Measurements from ENCODE around the gene SRGAP1.

The SRGAP1 gene

DNA sequence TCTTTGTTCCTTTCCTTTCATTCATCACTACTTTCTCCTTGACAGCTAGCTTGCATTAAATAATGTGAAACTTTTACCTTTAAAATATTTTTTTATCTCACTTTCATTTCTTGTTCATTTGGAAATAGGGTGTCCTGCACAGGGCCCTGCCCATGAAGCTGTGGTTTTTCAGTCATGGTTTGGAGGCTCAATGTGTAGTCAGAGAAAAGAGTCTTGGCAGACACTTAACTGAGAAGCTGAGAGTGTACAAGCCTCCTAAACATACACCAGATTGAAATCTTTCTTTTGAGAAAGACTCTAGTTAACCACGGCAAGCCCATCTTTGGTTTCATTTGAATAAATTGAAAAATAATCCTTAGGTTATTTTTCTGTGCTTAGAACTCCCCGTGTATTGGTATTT is 303.4 kb downstream of the SRGAP1 start (continued):
- TF ChIP-seq, protein P1, sequence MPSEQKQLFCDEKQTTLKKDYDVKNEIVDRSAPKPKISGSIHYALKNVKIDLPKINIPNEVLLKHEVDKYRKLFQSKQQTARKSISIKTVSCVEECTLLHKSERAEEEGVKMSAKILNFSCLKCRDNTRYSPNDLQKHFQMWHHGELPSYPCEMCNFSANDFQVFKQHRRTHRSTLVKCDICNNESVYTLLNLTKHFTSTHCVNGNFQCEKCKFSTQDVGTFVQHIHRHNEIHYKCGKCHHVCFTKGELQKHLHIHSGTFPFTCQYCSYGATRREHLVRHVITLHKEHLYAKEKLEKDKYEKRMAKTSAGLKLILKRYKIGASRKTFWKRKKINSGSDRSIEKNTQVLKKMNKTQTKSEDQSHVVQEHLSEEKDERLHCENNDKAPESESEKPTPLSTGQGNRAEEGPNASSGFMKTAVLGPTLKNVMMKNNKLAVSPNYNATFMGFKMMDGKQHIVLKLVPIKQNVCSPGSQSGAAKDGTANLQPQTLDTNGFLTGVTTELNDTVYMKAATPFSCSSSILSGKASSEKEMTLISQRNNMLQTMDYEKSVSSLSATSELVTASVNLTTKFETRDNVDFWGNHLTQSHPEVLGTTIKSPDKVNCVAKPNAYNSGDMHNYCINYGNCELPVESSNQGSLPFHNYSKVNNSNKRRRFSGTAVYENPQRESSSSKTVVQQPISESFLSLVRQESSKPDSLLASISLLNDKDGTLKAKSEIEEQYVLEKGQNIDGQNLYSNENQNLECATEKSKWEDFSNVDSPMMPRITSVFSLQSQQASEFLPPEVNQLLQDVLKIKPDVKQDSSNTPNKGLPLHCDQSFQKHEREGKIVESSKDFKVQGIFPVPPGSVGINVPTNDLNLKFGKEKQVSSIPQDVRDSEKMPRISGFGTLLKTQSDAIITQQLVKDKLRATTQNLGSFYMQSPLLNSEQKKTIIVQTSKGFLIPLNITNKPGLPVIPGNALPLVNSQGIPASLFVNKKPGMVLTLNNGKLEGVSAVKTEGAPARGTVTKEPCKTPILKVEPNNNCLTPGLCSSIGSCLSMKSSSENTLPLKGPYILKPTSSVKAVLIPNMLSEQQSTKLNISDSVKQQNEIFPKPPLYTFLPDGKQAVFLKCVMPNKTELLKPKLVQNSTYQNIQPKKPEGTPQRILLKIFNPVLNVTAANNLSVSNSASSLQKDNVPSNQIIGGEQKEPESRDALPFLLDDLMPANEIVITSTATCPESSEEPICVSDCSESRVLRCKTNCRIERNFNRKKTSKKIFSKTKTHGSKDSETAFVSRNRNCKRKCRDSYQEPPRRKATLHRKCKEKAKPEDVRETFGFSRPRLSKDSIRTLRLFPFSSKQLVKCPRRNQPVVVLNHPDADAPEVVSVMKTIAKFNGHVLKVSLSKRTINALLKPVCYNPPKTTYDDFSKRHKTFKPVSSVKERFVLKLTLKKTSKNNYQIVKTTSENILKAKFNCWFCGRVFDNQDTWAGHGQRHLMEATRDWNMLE (tag by site-specific recombination; conservative IDR thresholded peaks at IDR 0.05; ENCODE audit: low read depth) = no peak
- TF ChIP-seq ZNF510 (tag by site-specific recombination; IDR thresholded peaks at IDR 0.05; ENCODE audit: insufficient replicate concordance) = no peak
- no peak for TF ChIP-seq ZNF391 (tag by site-specific recombination; IDR thresholded peaks at IDR 0.05; ENCODE audit: borderline replicate concordance, low read depth)
- no peak for TF ChIP-seq ZNF621 (tag by site-specific recombination; IDR thresholded peaks at IDR 0.05)
- no peak for TF ChIP-seq ZNF114 (tag by site-specific recombination; IDR thresholded peaks at IDR 0.05)
- TF ChIP-seq, protein P2, sequence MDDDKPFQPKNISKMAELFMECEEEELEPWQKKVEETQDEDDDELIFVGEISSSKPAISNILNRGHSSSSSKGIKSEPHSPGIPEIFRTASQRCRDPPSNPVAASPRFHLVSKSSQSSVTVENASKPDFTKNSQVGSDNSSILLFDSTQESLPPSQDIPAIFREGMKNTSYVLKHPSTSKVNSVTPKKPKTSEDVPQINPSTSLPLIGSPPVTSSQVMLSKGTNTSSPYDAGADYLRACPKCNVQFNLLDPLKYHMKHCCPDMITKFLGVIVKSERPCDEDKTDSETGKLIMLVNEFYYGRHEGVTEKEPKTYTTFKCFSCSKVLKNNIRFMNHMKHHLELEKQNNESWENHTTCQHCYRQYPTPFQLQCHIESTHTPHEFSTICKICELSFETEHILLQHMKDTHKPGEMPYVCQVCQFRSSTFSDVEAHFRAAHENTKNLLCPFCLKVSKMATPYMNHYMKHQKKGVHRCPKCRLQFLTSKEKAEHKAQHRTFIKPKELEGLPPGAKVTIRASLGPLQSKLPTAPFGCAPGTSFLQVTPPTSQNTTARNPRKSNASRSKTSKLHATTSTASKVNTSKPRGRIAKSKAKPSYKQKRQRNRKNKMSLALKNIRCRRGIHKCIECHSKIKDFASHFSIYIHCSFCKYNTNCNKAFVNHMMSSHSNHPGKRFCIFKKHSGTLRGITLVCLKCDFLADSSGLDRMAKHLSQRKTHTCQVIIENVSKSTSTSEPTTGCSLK (tag by site-specific recombination; IDR thresholded peaks at IDR 0.05) = no peak
- TF ChIP-seq ZNF555 (tag by site-specific recombination; conservative IDR thresholded peaks at IDR 0.05) = no peak
- TF ChIP-seq, protein P3, sequence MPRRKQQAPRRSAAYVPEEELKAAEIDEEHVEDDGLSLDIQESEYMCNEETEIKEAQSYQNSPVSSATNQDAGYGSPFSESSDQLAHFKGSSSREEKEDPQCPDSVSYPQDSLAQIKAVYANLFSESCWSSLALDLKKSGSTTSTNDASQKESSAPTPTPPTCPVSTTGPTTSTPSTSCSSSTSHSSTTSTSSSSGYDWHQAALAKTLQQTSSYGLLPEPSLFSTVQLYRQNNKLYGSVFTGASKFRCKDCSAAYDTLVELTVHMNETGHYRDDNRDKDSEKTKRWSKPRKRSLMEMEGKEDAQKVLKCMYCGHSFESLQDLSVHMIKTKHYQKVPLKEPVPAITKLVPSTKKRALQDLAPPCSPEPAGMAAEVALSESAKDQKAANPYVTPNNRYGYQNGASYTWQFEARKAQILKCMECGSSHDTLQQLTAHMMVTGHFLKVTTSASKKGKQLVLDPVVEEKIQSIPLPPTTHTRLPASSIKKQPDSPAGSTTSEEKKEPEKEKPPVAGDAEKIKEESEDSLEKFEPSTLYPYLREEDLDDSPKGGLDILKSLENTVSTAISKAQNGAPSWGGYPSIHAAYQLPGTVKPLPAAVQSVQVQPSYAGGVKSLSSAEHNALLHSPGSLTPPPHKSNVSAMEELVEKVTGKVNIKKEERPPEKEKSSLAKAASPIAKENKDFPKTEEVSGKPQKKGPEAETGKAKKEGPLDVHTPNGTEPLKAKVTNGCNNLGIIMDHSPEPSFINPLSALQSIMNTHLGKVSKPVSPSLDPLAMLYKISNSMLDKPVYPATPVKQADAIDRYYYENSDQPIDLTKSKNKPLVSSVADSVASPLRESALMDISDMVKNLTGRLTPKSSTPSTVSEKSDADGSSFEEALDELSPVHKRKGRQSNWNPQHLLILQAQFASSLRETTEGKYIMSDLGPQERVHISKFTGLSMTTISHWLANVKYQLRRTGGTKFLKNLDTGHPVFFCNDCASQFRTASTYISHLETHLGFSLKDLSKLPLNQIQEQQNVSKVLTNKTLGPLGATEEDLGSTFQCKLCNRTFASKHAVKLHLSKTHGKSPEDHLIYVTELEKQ (tag by site-specific recombination; IDR thresholded peaks at IDR 0.05; ENCODE audit: borderline replicate concordance) = no peak

DNA sequence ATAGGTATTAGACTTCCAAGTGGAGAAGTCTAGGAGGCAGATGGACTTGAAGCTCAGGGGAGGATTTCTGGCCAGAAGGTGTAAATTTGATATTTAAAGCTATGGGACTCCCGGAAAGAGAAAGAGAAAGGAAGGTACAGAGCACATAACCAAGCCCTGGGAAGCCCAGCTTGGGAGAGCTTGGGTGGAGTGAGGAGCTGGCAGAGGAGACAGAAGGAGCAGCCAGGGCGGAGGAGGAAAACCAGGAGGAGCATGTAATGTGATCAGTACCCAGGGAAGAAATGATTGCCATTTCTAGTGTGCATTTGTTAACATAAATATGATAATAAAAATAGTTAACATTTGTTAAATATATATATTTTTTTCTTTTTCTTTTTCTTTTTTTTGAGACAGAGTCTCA is 310.2 kb downstream of the SRGAP1 start:
- H3K36me3 ChIP-seq (ENCODE audit: control insufficient read depth in 2 of 2, insufficient read depth in 1 of 2, low read length in 2 of 2) = no peaks in the 10 kb centered on the region
- no peaks in the 10 kb centered on the region for H3K4me1 ChIP-seq (ENCODE audit: control insufficient read depth, insufficient read depth, low read length)
- no peak overlapping the region for H3K27ac ChIP-seq (ENCODE audit: extremely low read depth, low read depth, low read length)
- ChIA-PET CTCF (no interaction called here), POLR2A (interaction anchor here (0.6 kb wide), 1 partner anchor 319 kb away, joined by 3 read pairs; no protein-coding TSS in a partner anchor)
- H3K9me3 ChIP-seq (ENCODE audit: control insufficient read depth, insufficient read depth, low read depth, low read length) = no peaks in the 10 kb centered on the region
- no peak overlapping the region for H3K4me3 ChIP-seq (ENCODE audit: low read depth, low read length)
- TF ChIP-seq ZNF585B (tag by site-specific recombination; IDR thresholded peaks at IDR 0.05) (no peak), ZNF768 (tag by site-specific recombination; IDR thresholded peaks at IDR 0.05) (no peak), ZNF274 (IDR thresholded peaks at IDR 0.05; ENCODE audit: low read length) (no peak), ZNF274 (tag by site-specific recombination; IDR thresholded peaks at IDR 0.05; ENCODE audit: borderline replicate concordance) (no peak), HOXC10 (CRISPR knock-in tag; IDR thresholded peaks at IDR 0.05) (no peak), ZNF433 (tag by site-specific recombination; IDR thresholded peaks at IDR 0.05; ENCODE audit: low read depth) (no peak), GLI2 (tag by site-specific recombination; IDR thresholded peaks at IDR 0.05; ENCODE audit: borderline replicate concordance, low read depth) (no peak), ZBTB21 (tag by site-specific recombination; IDR thresholded peaks at IDR 0.05) (no peak), ZNF843 (tag by site-specific recombination; IDR thresholded peaks at IDR 0.05) (no peak), GLIS2 (tag by site-specific recombination; IDR thresholded peaks at IDR 0.05) (no peak), ZNF555 (tag by site-specific recombination; conservative IDR thresholded peaks at IDR 0.05) (no peak)
- TF ChIP-seq, protein P4, sequence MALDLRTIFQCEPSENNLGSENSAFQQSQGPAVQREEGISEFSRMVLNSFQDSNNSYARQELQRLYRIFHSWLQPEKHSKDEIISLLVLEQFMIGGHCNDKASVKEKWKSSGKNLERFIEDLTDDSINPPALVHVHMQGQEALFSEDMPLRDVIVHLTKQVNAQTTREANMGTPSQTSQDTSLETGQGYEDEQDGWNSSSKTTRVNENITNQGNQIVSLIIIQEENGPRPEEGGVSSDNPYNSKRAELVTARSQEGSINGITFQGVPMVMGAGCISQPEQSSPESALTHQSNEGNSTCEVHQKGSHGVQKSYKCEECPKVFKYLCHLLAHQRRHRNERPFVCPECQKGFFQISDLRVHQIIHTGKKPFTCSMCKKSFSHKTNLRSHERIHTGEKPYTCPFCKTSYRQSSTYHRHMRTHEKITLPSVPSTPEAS (tag by site-specific recombination; IDR thresholded peaks at IDR 0.05) = no peak
- TF ChIP-seq, protein P5, sequence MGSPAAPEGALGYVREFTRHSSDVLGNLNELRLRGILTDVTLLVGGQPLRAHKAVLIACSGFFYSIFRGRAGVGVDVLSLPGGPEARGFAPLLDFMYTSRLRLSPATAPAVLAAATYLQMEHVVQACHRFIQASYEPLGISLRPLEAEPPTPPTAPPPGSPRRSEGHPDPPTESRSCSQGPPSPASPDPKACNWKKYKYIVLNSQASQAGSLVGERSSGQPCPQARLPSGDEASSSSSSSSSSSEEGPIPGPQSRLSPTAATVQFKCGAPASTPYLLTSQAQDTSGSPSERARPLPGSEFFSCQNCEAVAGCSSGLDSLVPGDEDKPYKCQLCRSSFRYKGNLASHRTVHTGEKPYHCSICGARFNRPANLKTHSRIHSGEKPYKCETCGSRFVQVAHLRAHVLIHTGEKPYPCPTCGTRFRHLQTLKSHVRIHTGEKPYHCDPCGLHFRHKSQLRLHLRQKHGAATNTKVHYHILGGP (tag by site-specific recombination; IDR thresholded peaks at IDR 0.05) = no peak
- TF ChIP-seq, protein P6, sequence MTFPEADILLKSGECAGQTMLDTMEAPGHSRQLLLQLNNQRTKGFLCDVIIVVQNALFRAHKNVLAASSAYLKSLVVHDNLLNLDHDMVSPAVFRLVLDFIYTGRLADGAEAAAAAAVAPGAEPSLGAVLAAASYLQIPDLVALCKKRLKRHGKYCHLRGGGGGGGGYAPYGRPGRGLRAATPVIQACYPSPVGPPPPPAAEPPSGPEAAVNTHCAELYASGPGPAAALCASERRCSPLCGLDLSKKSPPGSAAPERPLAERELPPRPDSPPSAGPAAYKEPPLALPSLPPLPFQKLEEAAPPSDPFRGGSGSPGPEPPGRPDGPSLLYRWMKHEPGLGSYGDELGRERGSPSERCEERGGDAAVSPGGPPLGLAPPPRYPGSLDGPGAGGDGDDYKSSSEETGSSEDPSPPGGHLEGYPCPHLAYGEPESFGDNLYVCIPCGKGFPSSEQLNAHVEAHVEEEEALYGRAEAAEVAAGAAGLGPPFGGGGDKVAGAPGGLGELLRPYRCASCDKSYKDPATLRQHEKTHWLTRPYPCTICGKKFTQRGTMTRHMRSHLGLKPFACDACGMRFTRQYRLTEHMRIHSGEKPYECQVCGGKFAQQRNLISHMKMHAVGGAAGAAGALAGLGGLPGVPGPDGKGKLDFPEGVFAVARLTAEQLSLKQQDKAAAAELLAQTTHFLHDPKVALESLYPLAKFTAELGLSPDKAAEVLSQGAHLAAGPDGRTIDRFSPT (tag by site-specific recombination; IDR thresholded peaks at IDR 0.05) = no peak
